GM08714 (cell line): ENCODE results near the gene SLC2A4.

ENCODE experiments used
- H3K4me3 ChIP-seq: fragments of 200-500 bp; sonication (Bioruptor generic); 2 replicates; pipeline ENCODE4 v1.5.1; 2014; ENCODE audit warnings: mild to moderate bottlenecking, low read length, inconsistent platforms
- ZNF274 ChIP-seq: IDR thresholded peaks from 2 replicates; pipeline ENCODE4 v1.6.1; 2012; ENCODE audit warnings: mild to moderate bottlenecking, low read depth, low read length

Gene SLC2A4

DNA sequence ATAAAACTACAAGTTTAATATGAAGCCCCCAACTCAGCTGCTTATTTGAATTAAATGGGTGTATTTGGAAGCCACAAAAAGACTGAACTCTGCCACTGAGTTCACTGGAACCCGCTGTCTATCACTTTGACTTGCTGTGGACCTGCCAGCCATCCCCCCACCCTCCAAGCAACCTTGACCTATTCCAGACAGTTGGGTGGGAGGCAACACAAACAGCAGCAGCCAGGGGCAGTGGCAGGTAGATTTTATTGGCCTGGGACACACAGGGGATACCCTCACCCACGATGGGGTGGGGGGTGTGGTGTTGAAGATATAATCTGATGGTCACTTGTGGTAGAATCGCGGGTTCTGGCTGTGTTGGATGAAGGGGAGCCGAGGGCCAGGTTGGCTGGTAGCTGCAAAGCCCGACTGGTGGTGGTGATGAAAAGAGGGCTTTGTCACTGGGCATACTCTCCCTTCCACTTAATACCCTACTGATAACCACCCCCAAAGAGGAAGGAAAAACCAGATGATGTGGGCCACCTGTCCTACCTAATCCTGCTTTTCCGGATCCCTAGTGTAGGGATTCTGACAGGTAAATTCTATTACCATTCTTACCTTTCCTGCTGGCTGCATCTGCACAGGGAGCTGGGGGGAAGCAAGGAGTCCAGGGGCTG lies 31.0 kb downstream of the SLC2A4 start:
- no peak overlapping the region for H3K4me3 ChIP-seq
- TF ChIP-seq ZNF274, result no peak

- TF ChIP-seq ZNF274, result no peak
- H3K4me3 ChIP-seq, result no peak overlapping the region
Measured at GRCh38 chr17:7313088-7313889, 31.8 kb downstream of the SLC2A4 start.

DNA sequence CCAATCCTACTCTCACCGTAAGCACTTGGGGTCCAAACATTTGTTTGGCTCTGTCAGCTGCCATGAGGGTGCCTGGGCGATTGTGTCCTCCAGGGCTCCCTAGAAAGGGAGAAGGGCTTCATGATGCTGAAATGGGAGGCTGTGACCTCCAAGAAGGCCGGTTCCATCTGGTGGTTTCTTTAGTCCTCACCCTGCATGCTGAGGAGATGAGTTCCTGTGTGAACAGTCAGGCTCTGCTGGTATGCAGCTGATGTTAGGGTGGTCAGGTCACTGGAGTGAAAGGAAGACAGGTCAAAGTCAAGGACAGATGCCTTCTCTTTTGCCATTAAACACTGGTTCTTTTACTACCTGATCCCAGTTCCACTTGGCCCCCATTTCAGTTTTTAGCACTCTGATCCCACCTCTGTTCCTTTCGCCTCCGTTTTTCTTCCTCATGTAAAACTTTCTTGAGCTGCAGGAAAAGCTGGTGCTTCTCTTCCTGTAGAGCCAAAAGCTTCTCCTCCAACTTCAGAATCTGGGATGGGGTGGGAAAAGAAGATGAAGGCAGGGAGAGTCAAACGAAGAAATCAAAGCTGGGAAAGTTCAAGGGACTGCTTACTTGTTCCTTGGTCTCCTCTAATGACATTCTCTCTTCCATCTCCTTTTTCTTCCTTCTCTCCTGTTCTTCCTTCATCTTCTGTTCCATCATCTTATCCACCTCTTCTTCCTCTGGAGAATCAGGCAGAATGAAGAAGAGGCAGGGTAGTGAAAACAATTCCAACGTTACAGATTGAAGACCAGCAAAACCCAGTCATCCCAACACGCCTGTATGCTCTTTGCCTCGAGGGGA lies 32.6 kb downstream of the SLC2A4 start:
- peak overlapping the region; percentile 79 for H3K4me3 ChIP-seq
- no peak for TF ChIP-seq ZNF274

DNA sequence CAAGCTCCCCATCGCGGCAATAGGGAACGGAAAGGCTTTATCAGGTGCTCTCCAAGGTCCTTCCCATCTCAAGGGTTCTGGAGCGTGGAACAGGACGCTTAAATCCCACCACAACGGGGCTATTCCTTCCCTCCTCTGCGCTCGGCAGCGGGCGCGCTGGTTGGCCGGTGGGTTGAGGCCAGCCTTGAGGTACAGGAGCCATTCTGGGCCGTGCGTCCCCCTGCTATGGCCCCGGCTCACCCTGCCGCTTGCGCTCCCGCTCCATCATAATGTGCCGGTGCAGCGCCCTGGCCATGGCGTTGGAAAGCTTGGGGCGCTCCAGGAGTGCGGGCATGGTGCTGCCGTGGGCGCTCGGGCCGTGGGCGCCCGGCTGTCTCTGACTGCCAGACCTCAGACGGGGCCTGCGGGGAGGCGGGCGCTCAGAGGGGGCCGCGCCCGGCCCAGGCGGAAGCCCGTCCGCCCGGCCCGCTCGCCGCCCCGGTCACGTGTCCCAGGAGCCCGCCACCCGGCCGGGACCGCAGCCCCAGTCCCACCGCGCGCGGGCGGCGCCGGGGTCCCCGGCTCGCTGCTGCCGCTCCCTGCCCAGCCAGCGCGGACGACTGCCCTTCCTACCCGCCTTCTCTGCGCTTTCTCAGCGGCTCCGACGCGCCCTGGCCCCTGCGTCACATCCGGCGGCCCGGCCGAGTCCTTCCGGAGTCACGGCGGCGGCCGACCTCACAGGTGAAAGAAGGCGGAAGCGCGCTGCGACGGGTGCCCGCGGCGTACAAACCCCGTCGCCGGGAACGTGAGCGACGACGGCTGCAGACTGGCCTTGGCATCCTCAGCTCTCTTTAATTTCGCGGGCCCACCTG lies 33.4 kb downstream of the SLC2A4 start, which contains the start of gene GPS2:
TSS of gene GPS2 (minus strand) at position 642 of the 851 bp plus-strand sequence. CDS start at position 334, 308 bp downstream.
- H3K4me3 ChIP-seq, result peak within 1 kb of the TSS; percentile 79
- no peak for TF ChIP-seq ZNF274

GRCh38 chr17:7315570-7316235 lies 34.2 kb downstream of the SLC2A4 start:
- no peak for TF ChIP-seq ZNF274
- peak overlapping the region; percentile 79 for H3K4me3 ChIP-seq

- no peak for TF ChIP-seq ZNF274
- H3K4me3 ChIP-seq, result no peak overlapping the region
Measured at GRCh38 chr17:7317161-7317803, 35.8 kb downstream of the SLC2A4 start.

DNA sequence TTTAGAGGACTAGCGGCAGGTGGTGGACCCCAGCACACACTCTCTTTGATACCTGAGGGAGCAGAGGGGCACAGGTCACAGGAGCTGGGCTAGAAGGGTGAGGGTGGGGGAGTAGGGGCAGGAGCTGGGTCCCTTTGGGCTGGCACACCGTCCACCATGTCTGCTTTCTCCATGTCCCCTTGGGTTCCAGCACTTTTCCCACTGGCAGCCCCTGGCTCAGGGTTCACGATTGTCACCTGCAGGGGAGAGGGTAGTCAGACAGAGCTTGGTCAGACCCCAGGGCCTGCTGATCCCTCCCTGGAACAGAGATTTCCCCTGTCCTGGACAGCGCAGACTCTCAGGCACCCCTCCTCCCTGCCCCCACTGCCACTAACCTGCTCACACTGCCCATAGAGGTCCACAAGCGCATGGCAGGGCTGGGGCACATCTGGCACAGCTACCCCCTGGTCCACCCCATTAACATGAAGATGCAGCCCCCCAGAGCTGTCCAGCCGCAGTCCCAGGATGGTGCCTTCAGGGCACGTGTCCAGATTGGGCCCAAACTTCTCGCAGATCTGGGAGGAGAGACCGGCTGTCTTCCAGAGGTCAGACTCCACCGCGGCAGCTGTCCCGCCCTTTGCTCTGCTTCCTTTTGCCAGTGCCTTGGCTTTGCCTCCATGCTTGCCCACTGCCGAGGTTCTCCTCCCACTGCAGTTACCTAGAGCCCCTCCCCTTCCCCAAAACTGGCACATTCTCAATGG lies 36.8 kb downstream of the SLC2A4 start:
- no peak overlapping the region for H3K4me3 ChIP-seq
- TF ChIP-seq ZNF274, result no peak

- no peak overlapping the region for H3K4me3 ChIP-seq
- TF ChIP-seq ZNF274, result no peak
Measured at GRCh38 chr17:7321466-7321865, 39.9 kb downstream of the SLC2A4 start.

- TF ChIP-seq ZNF274, result no peak
Measured at GRCh38 chr17:7322520-7323194, 41.1 kb downstream of the SLC2A4 start.

GRCh38 chr17:7323731-7324437 lies 42.4 kb downstream of the SLC2A4 start:
- TF ChIP-seq ZNF274, result no peak
- H3K4me3 ChIP-seq, result no peak overlapping the region

More at GRCh38 chr17:7322520-7323194, 41.1 kb downstream of the SLC2A4 start:
- H3K4me3 ChIP-seq, result no peak overlapping the region

DNA sequence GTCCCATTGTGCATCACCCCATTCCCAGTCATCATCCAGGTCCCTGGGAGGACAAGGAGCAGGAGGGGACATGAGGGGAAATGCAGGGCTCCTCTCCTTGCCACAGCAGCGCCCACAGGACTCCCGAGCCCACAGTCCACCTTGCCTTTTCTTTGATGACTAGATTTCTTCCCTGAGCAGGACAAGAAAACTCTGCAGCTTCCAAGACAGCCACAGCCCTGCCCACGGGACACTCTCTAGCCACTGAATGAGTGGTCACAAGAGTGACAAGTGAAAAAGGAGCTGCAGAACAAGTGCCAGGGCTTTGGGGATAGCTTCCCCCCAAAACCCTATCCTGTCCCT lies 42.9 kb downstream of the SLC2A4 start:
- TF ChIP-seq ZNF274, result no peak
- H3K4me3 ChIP-seq, result no peak overlapping the region
